ENCODE data around the gene INTS11. TPM values are rescaled to one million over a fixed set of nuclear protein-coding genes. Genes with fewer than 3 reads are reported as not detected.
A peak's percentile ranks its signal among the peaks of the same experiment; 100 is the strongest.

The INTS11 gene
- total and polyA plus RNA-seq, 2 experiments from 2014 or later, result 102 to 161 TPM

- H3K27ac Mint-ChIP-seq, result peak overlapping the region; percentile 2; the same call in 1 of the 2 replicates
- H3K9me3 Mint-ChIP-seq, result no peaks in the 10 kb centered on the region; the same call in 2 of the 3 replicates
- Histone ChIP-seq H3K4me3 (no peak overlapping the region), H3K4me2 (no peak overlapping the region), H3K79me2 (replicated peaks; ENCODE audit: insufficient read depth) (no peaks in the 10 kb centered on the region), H2AFZ (no peak overlapping the region), H3K9me2 (ENCODE audit: insufficient read depth) (no peaks in the 10 kb centered on the region), H4K20me1 (replicated peaks; ENCODE audit: insufficient read depth) (no peaks in the 10 kb centered on the region), H3K27me3 (ENCODE audit: insufficient read depth) (no peaks in the 10 kb centered on the region), H3F3A (replicated peaks; ENCODE audit: low read depth) (peaks cover 19% of the 10 kb centered on the region; the same call in 1 of the 2 replicates), H3K4me1 (ENCODE audit: insufficient read depth) (peaks cover 22% of the 10 kb centered on the region), H3K36me3 (ENCODE audit: insufficient read depth) (no peaks in the 10 kb centered on the region), H3K27ac (ENCODE audit: low read depth) (no peak overlapping the region)
- no peak for DNase-seq (ENCODE audit: low spot score)
- no peak overlapping the region; the same call in 2 of the 3 replicates for H3K4me3 Mint-ChIP-seq
- peaks cover 18% of the 10 kb centered on the region for H3K27me3 Mint-ChIP-seq (ENCODE audit: insufficient read depth, low read depth, poor library complexity)
- H3K4me1 Mint-ChIP-seq, result peaks cover 31% of the 10 kb centered on the region
- no peaks in the 10 kb centered on the region for H3K36me3 Mint-ChIP-seq (ENCODE audit: low read depth)
- no peak for ATAC-seq
- no peak for TF ChIP-seq NANOG (IDR thresholded peaks at IDR 0.05; ENCODE audit: borderline replicate concordance)
- TF ChIP-seq ETS1 (IDR thresholded peaks at IDR 0.05), result no peak
- no peak for TF ChIP-seq ZNF331 (CRISPR knock-in tag; IDR thresholded peaks at IDR 0.05; ENCODE audit: low read depth)
- no peak for TF ChIP-seq JUNB (IDR thresholded peaks at IDR 0.05; ENCODE audit: unreplicated experiment)
- no peak for TF ChIP-seq EZH2phosphoT487 (IDR thresholded peaks at IDR 0.05; ENCODE audit: unreplicated experiment)
- TF ChIP-seq CTCF (conservative IDR thresholded peaks at IDR 0.05; ENCODE audit: low read depth in 2 of 2), result no peak
- no peak for TF ChIP-seq EZH2 (IDR thresholded peaks at IDR 0.05; ENCODE audit: low read depth, unreplicated experiment)
- no peak for TF ChIP-seq ZNF114 (CRISPR knock-in tag; IDR thresholded peaks at IDR 0.05)
- TF ChIP-seq POLR2AphosphoS5 (IDR thresholded peaks at IDR 0.05; ENCODE audit: low read depth), result no peak
- TF ChIP-seq ZNF462 (CRISPR knock-in tag; IDR thresholded peaks at IDR 0.05), result no peak
- TF ChIP-seq REST (IDR thresholded peaks at IDR 0.05; ENCODE audit: unreplicated experiment), result no peak
- no peak for TF ChIP-seq CREB1 (CRISPR knock-in tag; IDR thresholded peaks at IDR 0.05; ENCODE audit: low read depth)
- no peak for TF ChIP-seq STAT1 (IDR thresholded peaks at IDR 0.05; ENCODE audit: unreplicated experiment)
Observed at GRCh38 chr1:1360506-1361169, 36.2 kb upstream of the INTS11 start.

All from GM23338 (cell line).